ENCODE results near the gene DMXL2. TPM values are rescaled to one million over a fixed set of nuclear protein-coding genes. Genes with fewer than 3 reads are reported as not detected.
A peak's percentile ranks its signal among the peaks of the same experiment; 100 is the strongest.

The DMXL2 gene
- total and polyA plus RNA-seq, 2 experiments from 2014 or later = 6.1 to 61.1 TPM

DNA sequence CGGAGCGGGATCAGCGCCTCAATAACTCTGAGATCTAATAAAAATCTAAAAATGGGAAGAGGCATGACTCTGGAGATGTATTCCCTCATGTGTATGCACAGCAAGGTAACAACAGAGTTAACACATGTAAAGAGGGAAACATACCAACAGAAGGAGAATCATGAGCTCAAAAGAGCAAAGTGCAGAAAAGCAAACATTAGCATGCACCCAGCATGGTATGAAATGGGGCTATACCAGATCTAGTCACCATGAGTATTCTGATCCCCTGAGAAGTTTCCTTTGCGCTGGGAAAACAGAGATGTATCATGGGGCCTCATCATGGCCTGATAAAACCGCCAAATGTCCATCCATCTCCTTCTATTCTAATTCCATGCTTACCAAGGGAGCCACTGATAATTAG is 152.1 kb downstream of the DMXL2 start:
- Mint-ChIP-seq H3K4me1 (no peaks in the 10 kb centered on the region; the same call in 1 of the 3 replicates), H3K9me3 (no peaks in the 10 kb centered on the region), H3K4me3 (no peak overlapping the region), H3K36me3 (ENCODE audit: low read depth) (no peaks in the 10 kb centered on the region), H3K27ac (peak overlapping the region; percentile 82; the same call in 1 of the 2 replicates), H3K27me3 (ENCODE audit: insufficient read depth, low read depth, poor library complexity) (peaks cover 2% of the 10 kb centered on the region)
- Histone ChIP-seq H3K79me2 (replicated peaks; ENCODE audit: insufficient read depth) (no peaks in the 10 kb centered on the region), H3K27ac (ENCODE audit: low read depth) (no peak overlapping the region), H3K4me3 (no peak overlapping the region), H3K36me3 (ENCODE audit: insufficient read depth) (no peaks in the 10 kb centered on the region), H4K20me1 (replicated peaks; ENCODE audit: insufficient read depth) (no peaks in the 10 kb centered on the region), H3F3A (replicated peaks; ENCODE audit: low read depth) (no peaks in the 10 kb centered on the region), H3K27me3 (ENCODE audit: insufficient read depth) (no peaks in the 10 kb centered on the region), H3K4me1 (ENCODE audit: insufficient read depth) (peaks cover 12% of the 10 kb centered on the region; the same call in 1 of the 2 replicates), H2AFZ (no peak overlapping the region), H3K4me2 (no peak overlapping the region), H3K9me2 (ENCODE audit: insufficient read depth) (no peaks in the 10 kb centered on the region)
- DNase-seq (ENCODE audit: low spot score) (no peak), ATAC-seq (no peak)
- TF ChIP-seq, protein P1, sequence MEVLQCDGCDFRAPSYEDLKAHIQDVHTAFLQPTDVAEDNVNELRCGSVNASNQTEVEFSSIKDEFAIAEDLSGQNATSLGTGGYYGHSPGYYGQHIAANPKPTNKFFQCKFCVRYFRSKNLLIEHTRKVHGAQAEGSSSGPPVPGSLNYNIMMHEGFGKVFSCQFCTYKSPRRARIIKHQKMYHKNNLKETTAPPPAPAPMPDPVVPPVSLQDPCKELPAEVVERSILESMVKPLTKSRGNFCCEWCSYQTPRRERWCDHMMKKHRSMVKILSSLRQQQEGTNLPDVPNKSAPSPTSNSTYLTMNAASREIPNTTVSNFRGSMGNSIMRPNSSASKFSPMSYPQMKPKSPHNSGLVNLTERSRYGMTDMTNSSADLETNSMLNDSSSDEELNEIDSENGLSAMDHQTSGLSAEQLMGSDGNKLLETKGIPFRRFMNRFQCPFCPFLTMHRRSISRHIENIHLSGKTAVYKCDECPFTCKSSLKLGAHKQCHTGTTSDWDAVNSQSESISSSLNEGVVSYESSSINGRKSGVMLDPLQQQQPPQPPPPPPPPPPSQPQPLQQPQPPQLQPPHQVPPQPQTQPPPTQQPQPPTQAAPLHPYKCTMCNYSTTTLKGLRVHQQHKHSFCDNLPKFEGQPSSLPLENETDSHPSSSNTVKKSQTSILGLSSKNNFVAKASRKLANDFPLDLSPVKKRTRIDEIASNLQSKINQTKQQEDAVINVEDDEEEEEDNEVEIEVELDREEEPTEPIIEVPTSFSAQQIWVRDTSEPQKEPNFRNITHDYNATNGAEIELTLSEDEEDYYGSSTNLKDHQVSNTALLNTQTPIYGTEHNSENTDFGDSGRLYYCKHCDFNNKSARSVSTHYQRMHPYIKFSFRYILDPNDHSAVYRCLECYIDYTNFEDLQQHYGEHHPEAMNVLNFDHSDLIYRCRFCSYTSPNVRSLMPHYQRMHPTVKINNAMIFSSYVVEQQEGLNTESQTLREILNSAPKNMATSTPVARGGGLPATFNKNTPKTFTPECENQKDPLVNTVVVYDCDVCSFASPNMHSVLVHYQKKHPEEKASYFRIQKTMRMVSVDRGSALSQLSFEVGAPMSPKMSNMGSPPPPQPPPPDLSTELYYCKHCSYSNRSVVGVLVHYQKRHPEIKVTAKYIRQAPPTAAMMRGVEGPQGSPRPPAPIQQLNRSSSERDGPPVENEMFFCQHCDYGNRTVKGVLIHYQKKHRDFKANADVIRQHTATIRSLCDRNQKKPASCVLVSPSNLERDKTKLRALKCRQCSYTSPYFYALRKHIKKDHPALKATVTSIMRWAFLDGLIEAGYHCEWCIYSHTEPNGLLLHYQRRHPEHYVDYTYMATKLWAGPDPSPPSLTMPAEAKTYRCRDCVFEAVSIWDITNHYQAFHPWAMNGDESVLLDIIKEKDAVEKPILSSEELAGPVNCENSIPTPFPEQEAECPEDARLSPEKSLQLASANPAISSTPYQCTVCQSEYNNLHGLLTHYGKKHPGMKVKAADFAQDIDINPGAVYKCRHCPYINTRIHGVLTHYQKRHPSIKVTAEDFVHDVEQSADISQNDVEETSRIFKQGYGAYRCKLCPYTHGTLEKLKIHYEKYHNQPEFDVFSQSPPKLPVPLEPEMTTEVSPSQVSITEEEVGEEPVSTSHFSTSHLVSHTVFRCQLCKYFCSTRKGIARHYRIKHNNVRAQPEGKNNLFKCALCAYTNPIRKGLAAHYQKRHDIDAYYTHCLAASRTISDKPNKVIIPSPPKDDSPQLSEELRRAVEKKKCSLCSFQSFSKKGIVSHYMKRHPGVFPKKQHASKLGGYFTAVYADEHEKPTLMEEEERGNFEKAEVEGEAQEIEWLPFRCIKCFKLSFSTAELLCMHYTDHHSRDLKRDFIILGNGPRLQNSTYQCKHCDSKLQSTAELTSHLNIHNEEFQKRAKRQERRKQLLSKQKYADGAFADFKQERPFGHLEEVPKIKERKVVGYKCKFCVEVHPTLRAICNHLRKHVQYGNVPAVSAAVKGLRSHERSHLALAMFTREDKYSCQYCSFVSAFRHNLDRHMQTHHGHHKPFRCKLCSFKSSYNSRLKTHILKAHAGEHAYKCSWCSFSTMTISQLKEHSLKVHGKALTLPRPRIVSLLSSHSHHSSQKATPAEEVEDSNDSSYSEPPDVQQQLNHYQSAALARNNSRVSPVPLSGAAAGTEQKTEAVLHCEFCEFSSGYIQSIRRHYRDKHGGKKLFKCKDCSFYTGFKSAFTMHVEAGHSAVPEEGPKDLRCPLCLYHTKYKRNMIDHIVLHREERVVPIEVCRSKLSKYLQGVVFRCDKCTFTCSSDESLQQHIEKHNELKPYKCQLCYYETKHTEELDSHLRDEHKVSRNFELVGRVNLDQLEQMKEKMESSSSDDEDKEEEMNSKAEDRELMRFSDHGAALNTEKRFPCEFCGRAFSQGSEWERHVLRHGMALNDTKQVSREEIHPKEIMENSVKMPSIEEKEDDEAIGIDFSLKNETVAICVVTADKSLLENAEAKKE (CRISPR knock-in tag; IDR thresholded peaks at IDR 0.05) = no peak
- TF ChIP-seq, protein P2, sequence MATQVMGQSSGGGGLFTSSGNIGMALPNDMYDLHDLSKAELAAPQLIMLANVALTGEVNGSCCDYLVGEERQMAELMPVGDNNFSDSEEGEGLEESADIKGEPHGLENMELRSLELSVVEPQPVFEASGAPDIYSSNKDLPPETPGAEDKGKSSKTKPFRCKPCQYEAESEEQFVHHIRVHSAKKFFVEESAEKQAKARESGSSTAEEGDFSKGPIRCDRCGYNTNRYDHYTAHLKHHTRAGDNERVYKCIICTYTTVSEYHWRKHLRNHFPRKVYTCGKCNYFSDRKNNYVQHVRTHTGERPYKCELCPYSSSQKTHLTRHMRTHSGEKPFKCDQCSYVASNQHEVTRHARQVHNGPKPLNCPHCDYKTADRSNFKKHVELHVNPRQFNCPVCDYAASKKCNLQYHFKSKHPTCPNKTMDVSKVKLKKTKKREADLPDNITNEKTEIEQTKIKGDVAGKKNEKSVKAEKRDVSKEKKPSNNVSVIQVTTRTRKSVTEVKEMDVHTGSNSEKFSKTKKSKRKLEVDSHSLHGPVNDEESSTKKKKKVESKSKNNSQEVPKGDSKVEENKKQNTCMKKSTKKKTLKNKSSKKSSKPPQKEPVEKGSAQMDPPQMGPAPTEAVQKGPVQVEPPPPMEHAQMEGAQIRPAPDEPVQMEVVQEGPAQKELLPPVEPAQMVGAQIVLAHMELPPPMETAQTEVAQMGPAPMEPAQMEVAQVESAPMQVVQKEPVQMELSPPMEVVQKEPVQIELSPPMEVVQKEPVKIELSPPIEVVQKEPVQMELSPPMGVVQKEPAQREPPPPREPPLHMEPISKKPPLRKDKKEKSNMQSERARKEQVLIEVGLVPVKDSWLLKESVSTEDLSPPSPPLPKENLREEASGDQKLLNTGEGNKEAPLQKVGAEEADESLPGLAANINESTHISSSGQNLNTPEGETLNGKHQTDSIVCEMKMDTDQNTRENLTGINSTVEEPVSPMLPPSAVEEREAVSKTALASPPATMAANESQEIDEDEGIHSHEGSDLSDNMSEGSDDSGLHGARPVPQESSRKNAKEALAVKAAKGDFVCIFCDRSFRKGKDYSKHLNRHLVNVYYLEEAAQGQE (IDR thresholded peaks at IDR 0.05; ENCODE audit: unreplicated experiment) = no peak
- TF ChIP-seq, protein P3, sequence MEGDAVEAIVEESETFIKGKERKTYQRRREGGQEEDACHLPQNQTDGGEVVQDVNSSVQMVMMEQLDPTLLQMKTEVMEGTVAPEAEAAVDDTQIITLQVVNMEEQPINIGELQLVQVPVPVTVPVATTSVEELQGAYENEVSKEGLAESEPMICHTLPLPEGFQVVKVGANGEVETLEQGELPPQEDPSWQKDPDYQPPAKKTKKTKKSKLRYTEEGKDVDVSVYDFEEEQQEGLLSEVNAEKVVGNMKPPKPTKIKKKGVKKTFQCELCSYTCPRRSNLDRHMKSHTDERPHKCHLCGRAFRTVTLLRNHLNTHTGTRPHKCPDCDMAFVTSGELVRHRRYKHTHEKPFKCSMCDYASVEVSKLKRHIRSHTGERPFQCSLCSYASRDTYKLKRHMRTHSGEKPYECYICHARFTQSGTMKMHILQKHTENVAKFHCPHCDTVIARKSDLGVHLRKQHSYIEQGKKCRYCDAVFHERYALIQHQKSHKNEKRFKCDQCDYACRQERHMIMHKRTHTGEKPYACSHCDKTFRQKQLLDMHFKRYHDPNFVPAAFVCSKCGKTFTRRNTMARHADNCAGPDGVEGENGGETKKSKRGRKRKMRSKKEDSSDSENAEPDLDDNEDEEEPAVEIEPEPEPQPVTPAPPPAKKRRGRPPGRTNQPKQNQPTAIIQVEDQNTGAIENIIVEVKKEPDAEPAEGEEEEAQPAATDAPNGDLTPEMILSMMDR (conservative IDR thresholded peaks at IDR 0.05; ENCODE audit: low read depth in 2 of 2) = no peak
